Gastrocnemius medialis (tissue), 4 donors: ENCODE data around the gene MADD. TPM values are rescaled to one million over a fixed set of nuclear protein-coding genes. Genes with fewer than 3 reads are reported as not detected.
"Not testable (repeated sequence)": the region's sequence is repeated elsewhere in the genome, so short reads cannot be mapped to it uniquely, and the experiment has no call there.

Experiments
- ATAC-seq, 2 donors: fragments of 150-250 bp; one replicate each; pipeline ENCODE4 v1.9.1; 2016
- DNase-seq, 2 donors: peaks; one replicate each; pipeline ENCODE4 v3.0.0-alpha.2; 2019
- H3K27ac ChIP-seq, 4 donors: fragments of 200-600 bp; sonication (generic); 1 replicate in 1 of 4; 2 replicates in 3 of 4; pipeline ENCODE4 v1.5.1; 2016 to 2018; ENCODE audit warnings: mild to moderate bottlenecking in 2 of 4, moderate library complexity in 1 of 4
- H3K27me3 ChIP-seq, 3 donors: fragments of 200-600 bp; sonication (generic) in 2 of 3; 1 replicate in 1 of 3; 2 replicates in 2 of 3; pipeline versions ENCODE4 v1.5.1 to v1.6.0; 2016 to 2019; ENCODE audit warnings: mild to moderate bottlenecking in 1 of 3, moderate library complexity in 1 of 3
- H3K36me3 ChIP-seq, 2 donors: fragments of 200-600 bp; sonication (generic) in 1 of 2; one replicate each; pipeline ENCODE4 v1.5.1; 2017 to 2018
- H3K4me1 ChIP-seq, 2 donors: fragments of 200-600 bp; sonication (generic) in 1 of 2; one replicate each; pipeline ENCODE4 v1.5.1; 2016 to 2017; ENCODE audit warnings: mild to moderate bottlenecking in 2 of 2
- H3K4me3 ChIP-seq, 4 donors: fragments of 200-600 bp; sonication (generic) in 3 of 4; 1 replicate in 1 of 4; 2 replicates in 3 of 4; pipeline ENCODE4 v1.5.1; 2016 to 2019; ENCODE audit warnings: mild to moderate bottlenecking in 2 of 4
- H3K9me3 ChIP-seq, 3 donors: fragments of 200-600 bp; sonication (generic) in 2 of 3; 1 replicate in 1 of 3; 2 replicates in 2 of 3; pipeline ENCODE4 v1.5.1; 2016 to 2019
- POLR2A ChIP-seq, 2 donors: fragments of 450-650 bp; IDR thresholded peaks; one replicate each; pipeline ENCODE4 v1.6.1; 2017; ENCODE audit warnings: antibody characterized with exemption in 2 of 2, mild to moderate bottlenecking in 2 of 2, moderate library complexity in 2 of 2
- in situ Hi-C, 4 donors: fragments of 200-750 bp; cut with MboI; loops; one replicate each; pipeline versions ENCODE4 v1.15.0 to v1.8.0; 2017; ENCODE audit warnings: low sequenced_read_pairs in 4 of 4
- intact Hi-C: fragments of 100-400 bp; cut with DNase I; formaldehyde crosslinking; loops from one replicate; pipeline ENCODE4 v1.15.1; 2023; ENCODE audit warnings: low total_unique reads
- total RNA-seq, 4 donors: library from RNA; depleted of rRNA; stranded (reverse); fragments of >200 nt; gene quantifications; one replicate each; pipeline versions ENCODE4 v1.1.0 to v1.2.3, GENCODE V29; 2016
- TF ChIP-seq, protein P1 (sequence below), 5 experiments: fragments of 450-650 bp in 3 of 5; fragments of 200-600 bp in 2 of 5; sonication (generic) in 2 of 5; IDR thresholded peaks in 4 of 5; conservative IDR thresholded peaks in 1 of 5; 1 replicate in 4 of 5; 2 replicates in 1 of 5; pipeline ENCODE4 v1.5.1; 2016 to 2019; ENCODE audit warnings: antibody characterized with exemption in 5 of 5, mild to moderate bottlenecking in 3 of 5, moderate library complexity in 3 of 5

The MADD gene
- total RNA-seq, 4 donors from 2014 or later: 39.4 to 47.9 (median 41.6) TPM

- in situ Hi-C loops: no loop called here
- H3K36me3 ChIP-seq: no peaks in the 10 kb centered on the region
- no peak for ATAC-seq
- no peak for DNase-seq
- H3K9me3 ChIP-seq: no peaks in the 10 kb centered on the region
- TF ChIP-seq POLR2A (IDR thresholded peaks at IDR 0.05): no peak
- TF ChIP-seq, protein P1, sequence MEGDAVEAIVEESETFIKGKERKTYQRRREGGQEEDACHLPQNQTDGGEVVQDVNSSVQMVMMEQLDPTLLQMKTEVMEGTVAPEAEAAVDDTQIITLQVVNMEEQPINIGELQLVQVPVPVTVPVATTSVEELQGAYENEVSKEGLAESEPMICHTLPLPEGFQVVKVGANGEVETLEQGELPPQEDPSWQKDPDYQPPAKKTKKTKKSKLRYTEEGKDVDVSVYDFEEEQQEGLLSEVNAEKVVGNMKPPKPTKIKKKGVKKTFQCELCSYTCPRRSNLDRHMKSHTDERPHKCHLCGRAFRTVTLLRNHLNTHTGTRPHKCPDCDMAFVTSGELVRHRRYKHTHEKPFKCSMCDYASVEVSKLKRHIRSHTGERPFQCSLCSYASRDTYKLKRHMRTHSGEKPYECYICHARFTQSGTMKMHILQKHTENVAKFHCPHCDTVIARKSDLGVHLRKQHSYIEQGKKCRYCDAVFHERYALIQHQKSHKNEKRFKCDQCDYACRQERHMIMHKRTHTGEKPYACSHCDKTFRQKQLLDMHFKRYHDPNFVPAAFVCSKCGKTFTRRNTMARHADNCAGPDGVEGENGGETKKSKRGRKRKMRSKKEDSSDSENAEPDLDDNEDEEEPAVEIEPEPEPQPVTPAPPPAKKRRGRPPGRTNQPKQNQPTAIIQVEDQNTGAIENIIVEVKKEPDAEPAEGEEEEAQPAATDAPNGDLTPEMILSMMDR (IDR thresholded peaks at IDR 0.05 in 4 of 5, conservative IDR thresholded peaks at IDR 0.05 in 1 of 5): no peak
- no peaks in the 10 kb centered on the region for H3K27me3 ChIP-seq
- intact Hi-C loops: no loop called here
- peaks cover 26 to 34% of the 10 kb centered on the region in 2 donors for H3K4me1 ChIP-seq
- H3K4me3 ChIP-seq: no peak overlapping the region
- no peak overlapping the region for H3K27ac ChIP-seq
Measured at GRCh38 chr11:47332791-47333525, 63.0 kb downstream of the MADD start.

DNA sequence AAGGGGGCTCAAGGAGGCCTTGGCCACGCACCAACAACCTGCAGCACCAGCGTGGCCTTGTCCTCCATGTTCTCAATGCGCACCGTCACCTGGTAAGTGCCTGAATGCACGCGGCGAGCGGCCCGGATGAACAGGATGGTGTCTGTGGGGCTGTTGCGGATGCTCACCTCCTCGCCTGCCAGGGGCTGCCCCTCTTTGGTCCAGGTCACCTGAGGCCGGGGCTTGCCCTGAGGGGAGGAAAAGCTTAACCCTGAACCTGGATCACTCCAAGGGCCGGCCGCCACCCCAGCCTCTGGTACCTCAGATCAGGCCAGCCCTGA is 63.6 kb downstream of the MADD start:
- intact Hi-C loops (no loop called here), in situ Hi-C loops (no loop called here)
- DNase-seq (no peak), ATAC-seq (no peak)
- Histone ChIP-seq H3K27ac (no peak overlapping the region), H3K36me3 (no peaks in the 10 kb centered on the region), H3K9me3 (no peaks in the 10 kb centered on the region), H3K4me1 (peaks cover 26 to 34% of the 10 kb centered on the region in 2 donors), H3K4me3 (no peak overlapping the region), H3K27me3 (no peaks in the 10 kb centered on the region)
- TF ChIP-seq POLR2A (IDR thresholded peaks at IDR 0.05): no peak
- TF ChIP-seq, protein P1 (IDR thresholded peaks at IDR 0.05 in 4 of 5, conservative IDR thresholded peaks at IDR 0.05 in 1 of 5): no peak

- H3K9me3 ChIP-seq: no peaks in the 10 kb centered on the region
- intact Hi-C loops (no loop called here), in situ Hi-C loops (no loop called here)
- ATAC-seq: no peak
- H3K4me3 ChIP-seq: no peak overlapping the region
- no peak for DNase-seq
- TF ChIP-seq POLR2A (IDR thresholded peaks at IDR 0.05): no peak
- TF ChIP-seq, protein P1 (IDR thresholded peaks at IDR 0.05 in 4 of 5, conservative IDR thresholded peaks at IDR 0.05 in 1 of 5): no peak
- H3K36me3 ChIP-seq: no peaks in the 10 kb centered on the region
- H3K27ac ChIP-seq: no peak overlapping the region
- no peaks in the 10 kb centered on the region for H3K27me3 ChIP-seq
- peaks cover 22 to 30% of the 10 kb centered on the region in 2 donors for H3K4me1 ChIP-seq
Measured at GRCh38 chr11:47333886-47334443, 64.0 kb downstream of the MADD start.

GRCh38 chr11:47334699-47335411 is 64.9 kb downstream of the MADD start:
- H3K9me3 ChIP-seq, H3K4me3 ChIP-seq, DNase-seq, H3K36me3 ChIP-seq, H3K27me3 ChIP-seq, in situ Hi-C loops, ATAC-seq, H3K27ac ChIP-seq, intact Hi-C loops: not testable (repeated sequence)
- H3K4me1 ChIP-seq: peaks cover 14 to 21% of the 10 kb centered on the region in 2 donors

- TF ChIP-seq, protein P1 (IDR thresholded peaks at IDR 0.05 in 4 of 5, conservative IDR thresholded peaks at IDR 0.05 in 1 of 5): no peak
- no peak for TF ChIP-seq POLR2A (IDR thresholded peaks at IDR 0.05)
- no peaks in the 10 kb centered on the region for H3K27me3 ChIP-seq
- in situ Hi-C loops (no loop called here), intact Hi-C loops (no loop called here)
- H3K9me3 ChIP-seq: no peaks in the 10 kb centered on the region
- H3K4me1 ChIP-seq: peaks cover 5 to 12% of the 10 kb centered on the region in 2 donors
- no peak for DNase-seq
- no peak overlapping the region for H3K27ac ChIP-seq
- H3K36me3 ChIP-seq: no peaks in the 10 kb centered on the region
- H3K4me3 ChIP-seq: no peak overlapping the region
- ATAC-seq: no peak
Measured at GRCh38 chr11:47335733-47336132, 65.8 kb downstream of the MADD start.
